ENCODE results near the gene SF3B2. TPM values are rescaled to one million over a fixed set of nuclear protein-coding genes. Genes with fewer than 3 reads are reported as not detected.
"Not testable (repeated sequence)": the region's sequence is repeated elsewhere in the genome, so short reads cannot be mapped to it uniquely, and the experiment has no call there.

Gene SF3B2
- total RNA-seq, 6 donors from 2014 or later = 142 to 193 (median 173) TPM

DNA sequence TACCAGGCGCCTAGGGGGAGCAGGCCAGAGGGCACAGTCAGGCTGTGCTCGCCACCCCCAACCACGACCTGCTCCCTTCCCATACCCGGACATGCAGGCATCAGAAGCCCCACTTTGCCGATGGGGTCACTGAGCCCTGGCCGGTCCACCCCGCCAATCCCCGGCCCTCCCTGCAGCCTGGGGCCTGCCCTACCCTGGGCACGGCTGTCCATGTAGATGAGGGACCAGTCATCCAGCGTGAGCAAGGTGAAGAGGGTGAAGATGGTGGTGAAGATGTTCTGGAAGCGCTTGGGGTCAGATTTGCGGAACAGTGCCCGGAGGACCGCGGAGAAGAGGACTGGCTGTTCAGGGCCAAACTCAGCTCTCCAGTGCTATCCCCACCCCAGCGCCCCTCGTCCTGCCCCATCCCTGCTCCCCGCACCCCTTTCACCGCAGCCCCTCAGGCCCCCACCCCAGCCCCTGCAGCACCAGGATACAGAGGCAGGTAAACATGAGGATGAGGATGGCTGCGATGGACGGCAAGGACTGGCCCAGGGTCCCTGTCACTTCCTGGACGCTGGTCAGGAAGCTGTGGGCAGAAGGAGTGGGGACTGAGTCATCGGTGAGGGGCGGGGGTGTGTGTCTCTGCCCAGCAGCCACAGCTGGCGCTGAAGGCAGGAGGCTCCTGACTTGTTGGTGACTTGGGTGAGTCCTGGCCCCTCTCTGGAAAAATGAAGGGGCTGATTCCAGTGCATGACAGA lies 31.4 kb upstream of the SF3B2 start:
- Histone ChIP-seq H3K9me3 (no peaks in the 10 kb centered on the region), H3K4me1 (peaks cover 14 to 25% (median 20%) of the 10 kb centered on the region in 4 donors), H3K27me3 (no peaks in the 10 kb centered on the region), H3K4me3 (peak overlapping the region in 2 of 4 donors; percentile 5 to 25), H3K36me3 (no peaks in the 10 kb centered on the region), H3K27ac (peak overlapping the region in 2 of 4 donors; percentile 56 to 58)
- WGBS, 2 donors = 70 to 81% methylated on average over 17 to 24 of the region's 25 CpGs
- DNase-seq = peak; percentile 48 to 79
- peak in 1 of 2 donors; percentile 38 for TF ChIP-seq POLR2AphosphoS5 (IDR thresholded peaks at IDR 0.05)
- TF ChIP-seq EP300 (IDR thresholded peaks at IDR 0.05) = no peak
- no peak for TF ChIP-seq POLR2A (IDR thresholded peaks at IDR 0.05)
- peak; percentile 58 to 67 for ATAC-seq (ENCODE audit: low FRiP score in 2 of 2)

DNA sequence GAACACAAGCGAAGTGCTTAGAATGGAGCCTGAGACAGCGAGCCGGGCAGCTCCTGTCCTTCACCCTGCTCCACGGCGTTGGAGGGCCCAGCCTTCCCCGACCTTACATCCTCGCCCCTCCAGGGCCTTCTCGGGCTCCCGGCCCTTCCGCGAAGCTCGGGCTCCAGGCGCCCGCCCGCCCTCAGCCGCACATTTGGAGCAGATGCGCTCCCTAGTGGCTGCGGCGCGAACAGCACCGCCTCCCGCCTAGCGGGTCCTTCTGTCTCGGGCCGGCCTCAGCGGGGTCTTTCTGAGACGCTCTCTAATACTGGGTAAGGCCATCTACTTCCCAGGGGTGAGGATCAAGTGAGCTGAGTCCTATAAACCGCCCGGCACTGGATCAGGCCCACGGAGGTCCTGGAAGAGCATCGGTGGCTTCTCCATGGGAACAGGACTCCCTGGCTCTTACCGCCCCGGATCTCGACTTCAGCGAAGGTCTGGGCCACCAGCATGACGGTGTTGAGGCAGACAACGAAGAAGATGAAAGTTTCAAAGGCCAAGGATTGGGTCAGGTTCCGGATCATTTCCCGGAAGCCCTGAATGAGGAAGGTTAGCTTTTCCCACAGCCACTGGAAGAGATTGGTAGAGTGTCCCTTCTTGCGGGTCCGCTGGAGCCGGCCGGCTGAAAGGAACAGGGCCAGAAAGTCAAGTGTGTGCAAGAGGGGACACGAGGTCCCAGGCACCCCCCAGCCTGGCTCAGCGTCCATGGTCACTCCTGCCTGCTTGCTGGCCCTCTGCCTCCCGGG lies 29.6 kb upstream of the SF3B2 start:
- H3K27me3 ChIP-seq = no peaks in the 10 kb centered on the region
- 19 to 27% methylated on average over 33 to 46 of the region's 46 CpGs for WGBS, 2 donors
- peak; percentile 83 to 94 for ATAC-seq (ENCODE audit: low FRiP score in 2 of 2)
- DNase-seq = peak; percentile 79 to 97
- TF ChIP-seq POLR2AphosphoS5 (IDR thresholded peaks at IDR 0.05) (no peak), POLR2A (IDR thresholded peaks at IDR 0.05) (no peak), EP300 (IDR thresholded peaks at IDR 0.05) (no peak)
- TF ChIP-seq, protein P1, sequence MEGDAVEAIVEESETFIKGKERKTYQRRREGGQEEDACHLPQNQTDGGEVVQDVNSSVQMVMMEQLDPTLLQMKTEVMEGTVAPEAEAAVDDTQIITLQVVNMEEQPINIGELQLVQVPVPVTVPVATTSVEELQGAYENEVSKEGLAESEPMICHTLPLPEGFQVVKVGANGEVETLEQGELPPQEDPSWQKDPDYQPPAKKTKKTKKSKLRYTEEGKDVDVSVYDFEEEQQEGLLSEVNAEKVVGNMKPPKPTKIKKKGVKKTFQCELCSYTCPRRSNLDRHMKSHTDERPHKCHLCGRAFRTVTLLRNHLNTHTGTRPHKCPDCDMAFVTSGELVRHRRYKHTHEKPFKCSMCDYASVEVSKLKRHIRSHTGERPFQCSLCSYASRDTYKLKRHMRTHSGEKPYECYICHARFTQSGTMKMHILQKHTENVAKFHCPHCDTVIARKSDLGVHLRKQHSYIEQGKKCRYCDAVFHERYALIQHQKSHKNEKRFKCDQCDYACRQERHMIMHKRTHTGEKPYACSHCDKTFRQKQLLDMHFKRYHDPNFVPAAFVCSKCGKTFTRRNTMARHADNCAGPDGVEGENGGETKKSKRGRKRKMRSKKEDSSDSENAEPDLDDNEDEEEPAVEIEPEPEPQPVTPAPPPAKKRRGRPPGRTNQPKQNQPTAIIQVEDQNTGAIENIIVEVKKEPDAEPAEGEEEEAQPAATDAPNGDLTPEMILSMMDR (IDR thresholded peaks at IDR 0.05) = peak; percentile 95 to 100 (median 96)
- H3K27ac ChIP-seq = no peak overlapping the region
- no peaks in the 10 kb centered on the region for H3K9me3 ChIP-seq
- H3K4me3 ChIP-seq = peak overlapping the region in 2 of 4 donors; percentile 4 to 28
- no peaks in the 10 kb centered on the region for H3K36me3 ChIP-seq
- H3K4me1 ChIP-seq = peaks cover 14 to 25% (median 20%) of the 10 kb centered on the region in 4 donors

DNA sequence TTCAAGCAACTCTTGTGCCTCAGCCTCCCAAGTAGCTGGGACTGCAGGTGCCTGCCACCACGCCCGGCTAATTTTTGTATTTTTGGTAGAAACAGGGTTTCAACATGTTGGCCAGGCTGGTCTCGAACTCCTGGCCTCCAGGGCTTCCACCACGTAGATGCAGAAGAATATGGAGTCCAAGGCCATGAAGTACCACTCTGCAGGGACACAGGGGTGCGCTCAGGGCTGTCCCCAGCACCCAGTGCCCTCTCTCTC lies 29.1 kb upstream of the SF3B2 start:
- not testable (repeated sequence) for H3K4me3 ChIP-seq; ATAC-seq (ENCODE audit: low FRiP score in 2 of 2); H3K27ac ChIP-seq; DNase-seq; H3K36me3 ChIP-seq; H3K9me3 ChIP-seq; H3K27me3 ChIP-seq
- 80 to 85% methylated on average over 5 of the region's 5 CpGs for WGBS, 2 donors
- peaks cover 14 to 25% (median 20%) of the 10 kb centered on the region in 4 donors for H3K4me1 ChIP-seq

DNA sequence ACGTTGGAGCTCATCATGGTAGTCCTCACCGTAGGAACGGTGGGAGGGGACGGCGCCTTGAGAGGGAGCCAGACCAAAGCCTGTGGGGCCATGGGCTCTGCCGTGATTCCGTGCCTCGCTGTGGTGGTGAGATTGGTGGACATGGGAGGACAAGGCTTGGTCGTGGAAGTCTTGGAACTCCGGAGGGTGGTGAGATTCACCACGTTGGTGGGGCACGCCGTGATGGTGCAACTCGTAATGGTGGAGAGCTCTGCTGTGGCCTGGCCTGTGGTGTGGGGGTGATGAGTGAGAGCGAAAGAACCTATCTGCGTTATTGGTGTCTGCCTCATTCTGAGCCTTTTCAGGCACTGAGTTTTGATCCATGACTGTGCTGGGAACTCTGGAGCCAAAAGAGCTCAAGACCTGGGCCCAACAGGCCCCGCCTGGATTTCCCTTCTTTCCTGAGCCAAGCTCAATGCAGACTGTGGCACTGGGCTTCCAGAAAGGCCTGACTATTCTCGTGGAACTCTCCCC lies 26.1 kb upstream of the SF3B2 start, which contains the start of gene CATSPER1:
CATSPER1 (minus strand) TSS at position 463 of the 513 bp plus-strand sequence; CDS start at position 363, 100 bp downstream.
- ATAC-seq (ENCODE audit: low FRiP score in 2 of 2) = no peak
- Histone ChIP-seq H3K4me3 (no peak within 1 kb of the TSS), H3K4me1 (peaks cover 14 to 20% (median 17%) of the 10 kb centered on the region in 4 donors), H3K27ac (no peak within 1 kb of the TSS), H3K36me3 (no peaks in the 10 kb centered on the region), H3K27me3 (no peaks in the 10 kb centered on the region), H3K9me3 (no peaks in the 10 kb centered on the region)
- TF ChIP-seq, protein P1 (IDR thresholded peaks at IDR 0.05) = no peak
- no peak for TF ChIP-seq POLR2AphosphoS5 (IDR thresholded peaks at IDR 0.05)
- no peak for TF ChIP-seq EP300 (IDR thresholded peaks at IDR 0.05)
- TF ChIP-seq POLR2A (IDR thresholded peaks at IDR 0.05) = no peak
- WGBS, 2 donors = 89 to 90% methylated on average over 17 to 18 of the region's 18 CpGs
- DNase-seq = peak in 1 of 2 donors; percentile 30

DNA sequence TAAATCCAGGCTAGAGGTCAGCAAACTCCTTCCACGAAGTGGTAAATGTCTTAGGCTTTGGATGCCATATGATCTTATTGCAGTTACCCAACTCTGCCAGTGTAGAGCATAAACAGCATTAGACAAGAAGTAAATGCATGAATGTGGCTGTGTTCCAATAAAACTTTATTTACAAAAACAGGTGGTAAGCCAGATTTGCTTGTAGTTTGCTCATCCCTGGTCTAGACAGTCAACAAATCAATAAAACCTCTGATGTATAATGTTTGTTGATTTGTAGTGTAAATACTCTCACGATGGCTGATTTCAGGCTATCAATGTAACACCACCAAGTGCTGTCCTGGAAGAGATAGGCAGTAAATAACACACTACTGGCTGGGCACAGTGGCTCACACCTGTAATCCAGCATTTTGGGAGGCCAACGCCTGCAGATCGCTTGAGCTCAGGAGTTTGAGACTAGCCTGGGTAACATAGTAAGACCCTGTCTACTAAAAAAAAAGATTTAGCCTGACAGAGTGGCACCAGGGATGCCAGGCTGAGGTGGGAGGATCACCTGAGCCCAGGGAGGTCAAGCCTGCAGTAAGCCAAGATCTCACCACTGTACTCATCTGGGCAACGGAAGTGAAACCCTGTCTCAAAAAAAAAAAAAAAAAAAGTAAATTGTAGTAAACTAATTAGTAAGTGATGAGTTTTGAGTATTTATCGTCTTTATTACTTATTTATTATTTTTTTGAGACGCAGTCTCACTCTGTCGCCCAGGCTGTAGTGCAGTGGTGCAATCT lies 19.0 kb upstream of the SF3B2 start:
- H3K27me3 ChIP-seq = no peaks in the 10 kb centered on the region
- ATAC-seq (ENCODE audit: low FRiP score in 2 of 2) (no peak), DNase-seq (no peak)
- no peaks in the 10 kb centered on the region for H3K9me3 ChIP-seq
- no peak overlapping the region for H3K27ac ChIP-seq
- TF ChIP-seq POLR2A (IDR thresholded peaks at IDR 0.05) (no peak), POLR2AphosphoS5 (IDR thresholded peaks at IDR 0.05) (no peak), EP300 (IDR thresholded peaks at IDR 0.05) (no peak)
- TF ChIP-seq, protein P1 (IDR thresholded peaks at IDR 0.05) = no peak
- no peak overlapping the region for H3K4me3 ChIP-seq
- H3K4me1 ChIP-seq = no peaks in the 10 kb centered on the region
- H3K36me3 ChIP-seq = no peaks in the 10 kb centered on the region
- WGBS, 2 donors = 83 to 85% methylated on average over 8 of the region's 8 CpGs

Measured in upper lobe of left lung (tissue), 6 donors.